Measurements from ENCODE around the gene CYP2A6. TPM values are rescaled to one million over a fixed set of nuclear protein-coding genes. Genes with fewer than 3 reads are reported as not detected.
A peak's percentile ranks its signal among the peaks of the same experiment; 100 is the strongest.
"Not testable (repeated sequence)": the region's sequence is repeated elsewhere in the genome, so short reads cannot be mapped to it uniquely, and the experiment has no call there.

The CYP2A6 gene, protein sequence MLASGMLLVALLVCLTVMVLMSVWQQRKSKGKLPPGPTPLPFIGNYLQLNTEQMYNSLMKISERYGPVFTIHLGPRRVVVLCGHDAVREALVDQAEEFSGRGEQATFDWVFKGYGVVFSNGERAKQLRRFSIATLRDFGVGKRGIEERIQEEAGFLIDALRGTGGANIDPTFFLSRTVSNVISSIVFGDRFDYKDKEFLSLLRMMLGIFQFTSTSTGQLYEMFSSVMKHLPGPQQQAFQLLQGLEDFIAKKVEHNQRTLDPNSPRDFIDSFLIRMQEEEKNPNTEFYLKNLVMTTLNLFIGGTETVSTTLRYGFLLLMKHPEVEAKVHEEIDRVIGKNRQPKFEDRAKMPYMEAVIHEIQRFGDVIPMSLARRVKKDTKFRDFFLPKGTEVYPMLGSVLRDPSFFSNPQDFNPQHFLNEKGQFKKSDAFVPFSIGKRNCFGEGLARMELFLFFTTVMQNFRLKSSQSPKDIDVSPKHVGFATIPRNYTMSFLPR
- total RNA-seq (not detected), total RNA-seq (0 to 0.32 (median 0) reads per million in 172 experiments)
- 0.06 TPM for polyA plus RNA-seq (2013, experiment 1 of 2)
- 0.52 TPM for polyA plus RNA-seq (2013, experiment 2 of 2)

DNA sequence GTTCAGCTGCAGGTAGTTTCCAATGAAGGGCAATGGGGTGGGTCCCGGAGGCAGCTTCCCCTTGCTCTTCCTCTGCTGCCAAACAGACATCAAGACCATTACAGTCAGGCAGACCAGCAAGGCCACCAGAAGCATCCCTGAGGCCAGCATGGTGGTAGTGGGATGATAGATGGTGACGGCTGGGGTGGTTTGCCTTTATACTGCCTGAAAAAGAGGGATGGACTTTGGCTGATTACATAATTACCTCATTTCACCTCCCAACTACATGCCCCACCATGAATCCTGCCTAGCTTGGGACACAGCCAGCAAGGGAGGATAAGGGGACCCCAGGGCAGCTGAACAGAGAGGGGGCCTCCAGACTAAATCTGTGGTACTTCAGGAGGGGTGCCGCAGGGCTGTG is at the start of gene CYP2A6:
TSS of gene CYP2A6 (minus strand) at position 171 of the 400 bp plus-strand sequence. CDS start at position 150, 21 bp downstream.
- H3K4me3 ChIP-seq (ENCODE audit: low read length); intact Hi-C loops (cut with DNase I, micrococcal nuclease); H3K36me3 Mint-ChIP-seq (ENCODE audit: low read depth); H3K36me3 ChIP-seq (ENCODE audit: insufficient read depth, low read length); H3K27ac ChIP-seq (ENCODE audit: low read depth in 1 of 2, low read length in 2 of 2); H3K9me3 ChIP-seq (ENCODE audit: control insufficient read depth in 1 of 2, insufficient read depth in 1 of 2, low read length in 2 of 2); ATAC-seq (ENCODE audit: poor library complexity); DNase-seq; POLR2A ChIA-PET; H3K9me3 Mint-ChIP-seq; CTCF ChIA-PET; H3K4me3 Mint-ChIP-seq: not testable (repeated sequence)
- Mint-ChIP-seq H3K27ac (peak within 1 kb of the TSS; percentile 70), H3K27me3 (peaks cover 45% of the 10 kb centered on the region), H3K4me1 (ENCODE audit: low read depth) (peaks cover 28% of the 10 kb centered on the region)
- Histone ChIP-seq H3K27me3 (ENCODE audit: control insufficient read depth in 1 of 2, insufficient read depth in 2 of 2, low read length in 2 of 2) (peaks cover 0 to 12% of the 10 kb centered on the region in 2 experiments), H3K4me1 (ENCODE audit: insufficient read depth, low read length) (peaks cover 15% of the 10 kb centered on the region)

DNA sequence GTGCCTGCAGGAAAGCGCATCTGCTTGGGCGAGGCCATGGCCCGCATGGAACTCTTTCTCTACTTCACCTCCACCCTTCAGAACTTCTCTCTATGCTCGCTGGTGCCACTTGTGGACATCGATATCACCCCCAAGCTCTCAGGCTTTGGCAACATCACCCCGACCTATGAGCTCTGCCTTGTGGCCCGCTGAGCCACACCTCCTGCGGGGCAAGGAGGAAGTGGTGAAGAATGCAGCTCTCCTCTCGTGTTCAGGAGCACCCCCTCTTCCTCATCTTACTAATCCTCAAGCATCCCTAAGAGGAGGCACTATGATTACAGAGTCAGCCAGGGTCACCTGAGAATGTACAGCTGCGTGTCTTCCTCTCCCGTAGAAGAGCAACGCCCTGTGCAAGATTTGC is 49.7 kb upstream of the CYP2A6 start:
- H3K4me3 Mint-ChIP-seq; CTCF ChIA-PET; H3K4me3 ChIP-seq (ENCODE audit: low read length); H3K36me3 Mint-ChIP-seq (ENCODE audit: low read depth); H3K27ac Mint-ChIP-seq; H3K27ac ChIP-seq (ENCODE audit: low read depth in 1 of 2, low read length in 2 of 2); H3K36me3 ChIP-seq (ENCODE audit: insufficient read depth, low read length); H3K9me3 Mint-ChIP-seq; H3K4me1 ChIP-seq (ENCODE audit: insufficient read depth, low read length); H3K9me3 ChIP-seq (ENCODE audit: control insufficient read depth in 1 of 2, insufficient read depth in 1 of 2, low read length in 2 of 2); intact Hi-C loops (cut with DNase I, micrococcal nuclease); H3K27me3 ChIP-seq (ENCODE audit: control insufficient read depth in 1 of 2, insufficient read depth in 2 of 2, low read length in 2 of 2): not testable (repeated sequence)
- DNase-seq = peak in 6 of 14 experiments; percentile 1 to 54 (median 30)
- peaks cover 15% of the 10 kb centered on the region for H3K4me1 Mint-ChIP-seq (ENCODE audit: low read depth)
- peak; percentile 76 for ATAC-seq (ENCODE audit: poor library complexity)
- H3K27me3 Mint-ChIP-seq = peaks cover 12% of the 10 kb centered on the region
- POLR2A ChIA-PET = interaction anchor here (1.0 kb wide), 1 partner anchor 8 kb away, joined by 3 read pairs; no protein-coding TSS in a partner anchor

DNA sequence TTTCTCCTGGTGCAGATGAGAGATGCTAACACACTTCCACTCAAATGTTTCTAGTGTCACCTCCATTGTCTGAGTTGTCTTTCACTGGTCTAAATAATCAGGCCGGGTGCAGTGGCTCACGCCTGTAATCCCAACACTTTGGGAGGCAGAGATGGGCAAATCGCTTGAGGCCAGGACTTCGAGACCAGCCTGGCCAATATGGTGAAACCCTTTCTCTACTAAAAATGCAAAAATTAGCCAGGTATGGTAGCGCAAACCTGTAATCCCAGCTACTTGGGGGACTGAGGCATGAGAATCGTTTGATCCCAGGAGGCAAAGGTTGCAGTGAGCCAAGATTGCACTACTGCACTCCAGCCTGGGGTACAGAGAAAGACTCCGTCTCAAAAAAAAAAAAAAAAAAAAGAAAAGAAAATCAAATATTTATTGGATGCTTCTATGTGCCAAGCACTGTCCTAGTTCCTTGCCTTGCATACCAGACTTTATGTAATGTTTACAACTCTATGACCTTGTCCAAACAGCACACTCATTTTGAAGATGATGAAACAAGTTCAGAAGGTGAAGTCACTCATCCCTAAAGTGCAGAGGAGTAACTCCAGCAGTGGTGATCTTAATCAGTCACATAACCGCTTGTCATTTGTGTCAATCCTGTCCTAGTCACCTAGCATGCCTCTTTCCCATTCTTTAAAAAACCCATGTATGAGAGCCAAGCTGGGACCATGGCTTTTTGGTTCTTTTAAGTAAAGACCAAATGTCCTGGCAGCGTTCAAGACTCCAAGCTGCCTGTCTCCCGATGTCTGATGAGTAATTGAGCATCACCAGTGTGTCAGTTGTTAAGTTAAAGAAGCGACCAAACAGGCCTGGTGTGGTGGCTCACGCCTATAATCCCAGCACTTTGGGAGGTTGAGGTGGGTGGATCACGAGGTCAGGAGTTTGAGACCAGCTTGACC is 46.9 kb upstream of the CYP2A6 start:
- H3K27me3 ChIP-seq (ENCODE audit: control insufficient read depth in 1 of 2, insufficient read depth in 2 of 2, low read length in 2 of 2); H3K27ac ChIP-seq (ENCODE audit: low read depth in 1 of 2, low read length in 2 of 2); H3K27ac Mint-ChIP-seq; CTCF ChIA-PET; H3K9me3 ChIP-seq (ENCODE audit: control insufficient read depth in 1 of 2, insufficient read depth in 1 of 2, low read length in 2 of 2); intact Hi-C loops (cut with DNase I, micrococcal nuclease); H3K4me1 ChIP-seq (ENCODE audit: insufficient read depth, low read length); H3K4me3 ChIP-seq (ENCODE audit: low read length); H3K4me3 Mint-ChIP-seq; H3K9me3 Mint-ChIP-seq; DNase-seq; ATAC-seq (ENCODE audit: poor library complexity); H3K36me3 ChIP-seq (ENCODE audit: insufficient read depth, low read length); H3K36me3 Mint-ChIP-seq (ENCODE audit: low read depth): not testable (repeated sequence)
- POLR2A ChIA-PET = interaction anchor here (0.6 kb wide), 1 partner anchor 389 kb away, joined by 3 read pairs; no protein-coding TSS in a partner anchor
- Mint-ChIP-seq H3K4me1 (ENCODE audit: low read depth) (peaks cover 15% of the 10 kb centered on the region), H3K27me3 (peaks cover 28% of the 10 kb centered on the region)

DNA sequence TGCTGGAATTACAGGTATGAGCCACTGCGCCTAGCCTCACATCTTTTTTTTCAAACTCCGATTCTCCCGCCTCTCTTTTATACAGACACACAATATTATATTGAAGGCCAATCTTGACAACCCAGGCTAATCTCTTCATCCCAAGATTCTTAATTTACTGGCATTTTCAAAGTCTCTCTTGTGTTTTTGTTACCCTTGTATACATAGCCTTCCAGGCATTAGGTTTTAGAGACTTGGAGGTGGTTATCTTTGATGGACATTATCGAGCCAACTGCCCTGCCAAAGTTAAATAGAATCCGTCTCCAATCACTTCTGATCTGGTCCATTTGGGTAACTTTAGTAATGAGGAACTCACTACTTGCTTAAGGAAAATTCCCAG is 46.2 kb upstream of the CYP2A6 start:
- peaks cover 15% of the 10 kb centered on the region for H3K4me1 Mint-ChIP-seq (ENCODE audit: low read depth)
- no peaks in the 10 kb centered on the region for H3K36me3 ChIP-seq (ENCODE audit: insufficient read depth, low read length)
- intact Hi-C loops (cut with DNase I, micrococcal nuclease) = no loop called here
- H3K27ac ChIP-seq (ENCODE audit: low read depth in 1 of 2, low read length in 2 of 2) = no peak overlapping the region
- CTCF ChIA-PET = no interaction called here
- peaks cover 30% of the 10 kb centered on the region for H3K27me3 Mint-ChIP-seq
- POLR2A ChIA-PET = no interaction called here
- H3K4me1 ChIP-seq (ENCODE audit: insufficient read depth, low read length) = peaks cover 5% of the 10 kb centered on the region
- peaks cover 0 to 4% of the 10 kb centered on the region in 2 experiments for H3K27me3 ChIP-seq (ENCODE audit: control insufficient read depth in 1 of 2, insufficient read depth in 2 of 2, low read length in 2 of 2)
- H3K9me3 ChIP-seq (ENCODE audit: control insufficient read depth in 1 of 2, insufficient read depth in 1 of 2, low read length in 2 of 2) = no peaks in the 10 kb centered on the region
- no peak overlapping the region for H3K4me3 Mint-ChIP-seq
- H3K4me3 ChIP-seq (ENCODE audit: low read length) = no peak overlapping the region
- TF ChIP-seq, protein P1, sequence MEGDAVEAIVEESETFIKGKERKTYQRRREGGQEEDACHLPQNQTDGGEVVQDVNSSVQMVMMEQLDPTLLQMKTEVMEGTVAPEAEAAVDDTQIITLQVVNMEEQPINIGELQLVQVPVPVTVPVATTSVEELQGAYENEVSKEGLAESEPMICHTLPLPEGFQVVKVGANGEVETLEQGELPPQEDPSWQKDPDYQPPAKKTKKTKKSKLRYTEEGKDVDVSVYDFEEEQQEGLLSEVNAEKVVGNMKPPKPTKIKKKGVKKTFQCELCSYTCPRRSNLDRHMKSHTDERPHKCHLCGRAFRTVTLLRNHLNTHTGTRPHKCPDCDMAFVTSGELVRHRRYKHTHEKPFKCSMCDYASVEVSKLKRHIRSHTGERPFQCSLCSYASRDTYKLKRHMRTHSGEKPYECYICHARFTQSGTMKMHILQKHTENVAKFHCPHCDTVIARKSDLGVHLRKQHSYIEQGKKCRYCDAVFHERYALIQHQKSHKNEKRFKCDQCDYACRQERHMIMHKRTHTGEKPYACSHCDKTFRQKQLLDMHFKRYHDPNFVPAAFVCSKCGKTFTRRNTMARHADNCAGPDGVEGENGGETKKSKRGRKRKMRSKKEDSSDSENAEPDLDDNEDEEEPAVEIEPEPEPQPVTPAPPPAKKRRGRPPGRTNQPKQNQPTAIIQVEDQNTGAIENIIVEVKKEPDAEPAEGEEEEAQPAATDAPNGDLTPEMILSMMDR (IDR thresholded peaks at IDR 0.05) = no peak
- no peaks in the 10 kb centered on the region for H3K36me3 Mint-ChIP-seq (ENCODE audit: low read depth)
- no peak overlapping the region for H3K27ac Mint-ChIP-seq
- DNase-seq (no peak), ATAC-seq (ENCODE audit: poor library complexity) (no peak)
- H3K9me3 Mint-ChIP-seq = no peaks in the 10 kb centered on the region

Measured in CD4-positive, alpha-beta T cell (primary cell).